HepG2 (cell line): ENCODE results near the gene PRRT2. TPM values are rescaled to one million over a fixed set of nuclear protein-coding genes. Genes with fewer than 3 reads are reported as not detected.

Experiments used
- DRAP1 ChIP-seq: IDR thresholded peaks from 2 replicates; pipeline ENCODE4 v1.6.1; 2016; ENCODE audit warnings: missing genetic modification reagents, missing compliant biosample characterization
- GTF2F1 ChIP-seq: fragments of 150-350 bp; IDR thresholded peaks from 2 replicates; pipeline ENCODE4 v1.6.1; 2014; ENCODE audit warnings: low read length
- JUN ChIP-seq: sonication (generic); formaldehyde crosslinking; IDR thresholded peaks from 2 replicates; pipeline ENCODE4 v1.4.0; 2020; ENCODE audit warnings: mild to moderate bottlenecking, missing genetic modification reagents
- NFKB2 ChIP-seq: sonication (generic); formaldehyde crosslinking; IDR thresholded peaks from 2 replicates; pipeline ENCODE4 v1.4.0; 2020; ENCODE audit warnings: missing genetic modification reagents, borderline replicate concordance
- ONECUT2 ChIP-seq: sonication (generic); formaldehyde crosslinking; IDR thresholded peaks from 2 replicates; pipeline ENCODE4 v1.4.0; 2020; ENCODE audit warnings: missing genetic modification reagents
- PLRG1 ChIP-seq: fragments of 450-650 bp; conservative IDR thresholded peaks from 2 replicates; pipeline ENCODE4 v1.6.1; 2016
- SOX5 ChIP-seq: IDR thresholded peaks from 2 replicates; pipeline ENCODE4 v1.6.1; 2016; ENCODE audit warnings: borderline replicate concordance
- TCF7 ChIP-seq: sonication (generic); IDR thresholded peaks from 2 replicates; pipeline ENCODE4 v1.6.1; 2016; ENCODE audit warnings: antibody characterized with exemption, low read depth
- ZNF224 ChIP-seq: sonication (generic); formaldehyde crosslinking; IDR thresholded peaks from 2 replicates; pipeline ENCODE4 v1.5.0; 2020; ENCODE audit warnings: mild to moderate bottlenecking, missing genetic modification reagents
- ZNF318 ChIP-seq: sonication (generic); formaldehyde crosslinking; IDR thresholded peaks from 2 replicates; pipeline ENCODE4 v1.4.0; 2020; ENCODE audit warnings: mild to moderate bottlenecking, missing genetic modification reagents
- ZNF333 ChIP-seq: sonication (generic); formaldehyde crosslinking; IDR thresholded peaks from 2 replicates; pipeline ENCODE4 v1.4.0; 2020; ENCODE audit warnings: mild to moderate bottlenecking, missing genetic modification reagents, borderline replicate concordance
- ZNF432 ChIP-seq: sonication (generic); formaldehyde crosslinking; IDR thresholded peaks from 2 replicates; pipeline ENCODE4 v1.5.0; 2020; ENCODE audit warnings: missing genetic modification reagents, mild to moderate bottlenecking, borderline replicate concordance
- ZNF572 ChIP-seq: sonication (generic); formaldehyde crosslinking; IDR thresholded peaks from 2 replicates; pipeline ENCODE4 v1.5.1; 2020; ENCODE audit warnings: mild to moderate bottlenecking, missing genetic modification reagents
- ZNF672 ChIP-seq: sonication (generic); formaldehyde crosslinking; IDR thresholded peaks from 2 replicates; pipeline ENCODE4 v1.8.1; 2022; ENCODE audit warnings: missing genetic modification reagents
- polyA plus RNA-seq, 8 experiments: library from polyadenylated mRNA; depleted of rRNA in 3 of 8; stranded (reverse) in 7 of 8; unstranded in 1 of 8; fragments of >200 nt; fragmentation: Illumina TruSeq in 4 of 8; extraction: Trizol in 4 of 8; gene quantifications; 2 replicates each; pipeline versions ENCODE4 v1.2.1 to v1.2.3, GENCODE V29; 2011 to 2016; ENCODE audit warnings: low read depth in 4 of 8, missing spikeins in 1 of 8, mixed read lengths in 1 of 8; ENCODE audit not compliant: insufficient read depth in 1 of 8
- total RNA-seq, 5 experiments: library from RNA; depleted of rRNA; stranded (reverse); fragments of >200 nt; fragmentation: Illumina TruSeq; extraction: Trizol; gene quantifications; 2 replicates each; pipeline ENCODE4 v1.2.3, GENCODE V29; 2016; ENCODE audit warnings: low read depth in 1 of 5
- TF ChIP-seq, protein P1 (sequence below): sonication (generic); formaldehyde crosslinking; IDR thresholded peaks from 2 replicates; pipeline ENCODE4 v1.4.0; 2020; ENCODE audit warnings: missing genetic modification reagents, borderline replicate concordance

The PRRT2 gene
- total and polyA plus RNA-seq, 2 of the 13 experiments (the other 11 are each of a cell fraction or from before 2014, with no cell fraction given), result 0.51 to 1.1 TPM

GRCh38 chr16:29805232-29806098, 6.5 kb upstream of the PRRT2 start (continued):
- TF ChIP-seq ONECUT2 (CRISPR knock-in tag), result no peak; the same call in 1 of the 2 replicates
- TF ChIP-seq PLRG1, result no peak
- TF ChIP-seq ZNF572, result peak; percentile 63; the same call in 1 of the 2 replicates
- TF ChIP-seq ZNF333, result 0 out of 2 replicates have a peak, but pooled peaks have one; percentile 66
- peak; percentile 92; the same call in 1 of the 2 replicates for TF ChIP-seq ZNF224 (CRISPR knock-in tag)
- TF ChIP-seq GTF2F1, result 0 out of 2 replicates have a peak, but pooled peaks have one; percentile 15
- TF ChIP-seq SOX5 (CRISPR knock-in tag), result peak; percentile 86
- TF ChIP-seq, protein P1, sequence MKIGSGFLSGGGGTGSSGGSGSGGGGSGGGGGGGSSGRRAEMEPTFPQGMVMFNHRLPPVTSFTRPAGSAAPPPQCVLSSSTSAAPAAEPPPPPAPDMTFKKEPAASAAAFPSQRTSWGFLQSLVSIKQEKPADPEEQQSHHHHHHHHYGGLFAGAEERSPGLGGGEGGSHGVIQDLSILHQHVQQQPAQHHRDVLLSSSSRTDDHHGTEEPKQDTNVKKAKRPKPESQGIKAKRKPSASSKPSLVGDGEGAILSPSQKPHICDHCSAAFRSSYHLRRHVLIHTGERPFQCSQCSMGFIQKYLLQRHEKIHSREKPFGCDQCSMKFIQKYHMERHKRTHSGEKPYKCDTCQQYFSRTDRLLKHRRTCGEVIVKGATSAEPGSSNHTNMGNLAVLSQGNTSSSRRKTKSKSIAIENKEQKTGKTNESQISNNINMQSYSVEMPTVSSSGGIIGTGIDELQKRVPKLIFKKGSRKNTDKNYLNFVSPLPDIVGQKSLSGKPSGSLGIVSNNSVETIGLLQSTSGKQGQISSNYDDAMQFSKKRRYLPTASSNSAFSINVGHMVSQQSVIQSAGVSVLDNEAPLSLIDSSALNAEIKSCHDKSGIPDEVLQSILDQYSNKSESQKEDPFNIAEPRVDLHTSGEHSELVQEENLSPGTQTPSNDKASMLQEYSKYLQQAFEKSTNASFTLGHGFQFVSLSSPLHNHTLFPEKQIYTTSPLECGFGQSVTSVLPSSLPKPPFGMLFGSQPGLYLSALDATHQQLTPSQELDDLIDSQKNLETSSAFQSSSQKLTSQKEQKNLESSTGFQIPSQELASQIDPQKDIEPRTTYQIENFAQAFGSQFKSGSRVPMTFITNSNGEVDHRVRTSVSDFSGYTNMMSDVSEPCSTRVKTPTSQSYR (CRISPR knock-in tag), result peak; percentile 78
- TF ChIP-seq ZNF318 (CRISPR knock-in tag), result peak; percentile 72; the same call in 1 of the 2 replicates
- peak; percentile 91 for TF ChIP-seq DRAP1 (CRISPR knock-in tag)
- no peak for TF ChIP-seq ZNF672
- no peak for TF ChIP-seq ZNF432 (CRISPR knock-in tag)
- peak; percentile 95 for TF ChIP-seq NFKB2 (CRISPR knock-in tag)
- TF ChIP-seq TCF7, result peak; percentile 26; the same call in 1 of the 2 replicates
- TF ChIP-seq JUN, result peak; percentile 30; the same call in 1 of the 2 replicates
